ENCODE data around the gene TSFM.

The TSFM gene

GRCh38 chr12:57780284-57780897 is 2.2 kb upstream of the TSFM start:
- DNase-seq, result no peak

- peak; percentile 56 to 57 for DNase-seq
Observed at GRCh38 chr12:57781244-57781643, 1.3 kb upstream of the TSFM start.

DNA sequence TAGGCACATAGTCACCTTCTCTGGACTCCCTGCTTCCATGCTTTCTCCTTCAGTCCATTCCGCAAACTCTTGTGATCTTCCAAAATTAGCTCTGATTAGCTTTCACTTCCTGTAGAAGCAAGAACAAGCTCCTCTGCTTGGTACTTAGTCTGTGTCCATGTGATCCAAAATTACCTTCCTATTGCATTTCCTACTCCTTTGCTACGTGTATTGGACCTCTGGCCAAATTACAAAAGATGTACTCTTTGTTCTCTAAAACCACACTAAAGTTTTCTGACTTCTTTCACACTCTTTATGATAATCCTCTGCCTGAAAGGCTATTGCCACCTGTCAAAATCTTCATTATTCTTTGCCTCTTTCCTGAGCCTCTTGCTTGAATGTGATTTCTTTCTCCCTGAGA is 786 bp upstream of the TSFM start:
- no peak for DNase-seq

GRCh38 chr12:57782243-57782607 is 362 bp upstream of the TSFM start:
- DNase-seq, result no peak

GRCh38 chr12:57783466-57783801 is 847 bp downstream of the TSFM start:
- no peak for DNase-seq

DNA sequence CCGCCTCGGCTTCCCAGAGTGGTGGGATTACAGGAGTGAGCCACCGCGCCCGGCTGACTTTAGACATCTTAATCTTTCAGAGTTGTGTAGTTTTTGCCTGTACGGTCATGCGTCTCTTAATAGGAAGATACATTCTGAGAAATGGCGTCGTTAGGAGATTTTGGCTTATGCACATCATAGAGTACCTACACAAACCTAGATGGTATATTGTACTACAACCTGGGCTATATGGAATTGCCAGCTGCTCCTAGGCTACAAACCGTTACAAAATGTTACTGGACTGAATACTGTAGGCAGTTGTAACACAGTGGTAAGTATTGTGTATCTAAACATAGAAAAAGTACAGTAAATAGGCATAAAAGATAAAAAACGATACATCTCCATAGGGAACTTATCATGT is 1.3 kb downstream of the TSFM start:
- DNase-seq, result no peak

GRCh38 chr12:57793920-57794319 is 11.3 kb downstream of the TSFM start:
- DNase-seq, result peak; percentile 45 to 50

DNA sequence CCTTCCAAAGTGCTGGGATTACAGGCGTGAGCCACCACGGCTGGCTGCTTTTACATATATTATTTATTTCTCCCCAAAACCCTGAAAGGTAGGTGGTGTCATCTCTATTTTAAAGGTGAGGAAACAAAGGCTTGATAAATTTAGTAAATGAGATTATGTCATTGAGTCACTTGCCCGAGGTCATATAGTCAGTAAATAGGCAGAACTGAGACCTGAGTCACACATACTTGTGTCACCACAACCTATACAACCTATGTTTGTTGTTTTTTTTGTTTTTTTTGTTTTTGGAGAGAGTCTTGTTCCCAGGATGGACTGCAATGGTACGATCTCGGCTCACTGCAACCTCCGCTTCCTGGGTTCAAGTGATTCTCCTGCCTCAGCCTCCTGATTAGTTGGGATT is 12.8 kb downstream of the TSFM start:
- DNase-seq, result no peak

DNA sequence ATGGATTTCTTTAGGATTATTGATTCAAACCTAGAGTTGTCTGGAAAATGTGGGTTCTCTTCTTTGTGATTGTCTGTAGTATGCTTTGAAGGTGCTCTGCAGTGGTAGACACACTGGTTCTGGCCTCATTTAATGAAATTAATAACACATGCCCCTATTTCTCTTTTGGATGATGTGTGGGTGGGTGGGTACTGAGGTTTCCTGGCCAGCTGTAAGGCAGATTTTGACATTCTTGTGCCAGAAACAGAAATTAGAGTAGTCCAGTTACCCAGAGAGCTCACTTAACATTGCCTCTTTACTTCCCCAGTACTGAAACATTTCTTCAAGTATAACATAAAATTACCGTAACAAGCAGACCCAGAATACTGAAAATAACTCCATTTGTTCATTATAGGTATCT is 14.4 kb downstream of the TSFM start:
- peak in 1 of 2 donors; percentile 18 for DNase-seq

- peak; percentile 57 to 70 for DNase-seq
Observed at GRCh38 chr12:57797933-57798332, 15.3 kb downstream of the TSFM start.

GRCh38 chr12:57800965-57801364 is 18.4 kb downstream of the TSFM start:
- no peak for DNase-seq

DNA sequence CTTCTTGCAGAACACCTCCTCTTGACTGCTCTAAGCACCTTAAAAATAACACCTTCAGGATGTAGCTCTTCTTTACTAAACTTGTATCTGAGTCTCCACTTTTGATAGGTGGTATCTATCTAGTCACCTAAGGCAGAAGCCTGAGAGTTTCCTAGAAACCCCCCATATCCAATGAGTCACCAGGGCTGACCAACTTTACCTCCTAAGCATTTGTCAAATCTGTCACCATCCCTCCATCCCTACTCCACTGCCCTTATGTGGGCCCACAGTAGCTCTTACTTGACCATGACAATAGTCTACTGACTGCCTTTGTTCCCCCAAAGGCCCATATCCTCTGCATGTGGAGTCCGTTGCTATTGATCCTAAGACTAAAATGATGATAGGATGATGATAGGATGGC is 20.0 kb downstream of the TSFM start:
- DNase-seq, result no peak

- peak; percentile 37 to 45 for DNase-seq
Observed at GRCh38 chr12:57803319-57803893, 20.8 kb downstream of the TSFM start.

GRCh38 chr12:57806677-57807076 is 24.1 kb downstream of the TSFM start:
- no peak for DNase-seq

GRCh38 chr12:57807285-57807684 is 24.7 kb downstream of the TSFM start:
- no peak for DNase-seq

GRCh38 chr12:57808351-57808750 is 25.8 kb downstream of the TSFM start:
- DNase-seq, result no peak

- no peak for DNase-seq
Observed at GRCh38 chr12:57809425-57809824, 26.8 kb downstream of the TSFM start.

- DNase-seq, result no peak
Observed at GRCh38 chr12:57810450-57810849, 27.9 kb downstream of the TSFM start.

GRCh38 chr12:57811028-57811755 is 28.6 kb downstream of the TSFM start:
- DNase-seq, result no peak

DNA sequence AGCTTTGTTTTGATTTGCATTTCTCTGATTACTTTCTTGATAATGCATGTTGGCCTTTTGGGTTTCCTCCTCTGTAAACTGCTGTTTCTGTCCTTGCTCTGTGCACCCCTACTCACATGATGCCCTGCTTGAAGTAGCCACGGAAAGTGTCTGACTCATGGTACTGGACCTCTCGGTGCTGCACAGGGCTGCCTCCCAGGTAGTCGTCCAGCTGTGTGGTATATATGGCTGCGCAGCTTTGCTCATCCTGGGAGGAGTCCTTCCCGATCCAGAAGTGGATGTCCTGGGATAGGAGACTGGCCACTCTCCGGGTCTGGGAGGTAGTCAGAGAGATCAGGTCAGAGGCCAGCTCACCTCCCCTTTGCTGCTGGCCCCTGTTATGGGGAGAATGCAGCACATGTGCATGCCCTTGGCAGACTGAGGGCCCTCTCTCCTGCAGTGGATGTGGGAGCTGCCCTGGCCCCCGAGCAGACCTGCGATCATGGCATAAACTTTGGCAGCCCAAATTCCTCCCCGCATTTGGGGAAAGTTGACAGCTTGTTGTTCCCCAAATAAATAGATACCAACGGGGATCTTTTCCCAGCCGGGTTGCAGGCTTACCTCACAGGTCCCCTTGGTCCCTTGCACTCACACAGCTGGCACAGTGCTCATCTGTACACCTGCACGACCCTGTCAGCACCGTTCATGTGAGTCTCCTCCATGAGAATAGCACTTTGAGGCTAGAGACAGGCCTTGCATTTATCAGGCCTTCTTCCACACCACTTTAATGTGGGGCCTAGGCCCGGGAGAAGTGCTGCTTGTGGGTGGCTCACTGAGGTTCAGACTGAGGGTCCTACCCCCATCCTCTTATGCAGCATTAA is 30.8 kb downstream of the TSFM start:
- DNase-seq, result no peak

- no peak for DNase-seq
Observed at GRCh38 chr12:57813971-57814772, 31.6 kb downstream of the TSFM start.

DNA sequence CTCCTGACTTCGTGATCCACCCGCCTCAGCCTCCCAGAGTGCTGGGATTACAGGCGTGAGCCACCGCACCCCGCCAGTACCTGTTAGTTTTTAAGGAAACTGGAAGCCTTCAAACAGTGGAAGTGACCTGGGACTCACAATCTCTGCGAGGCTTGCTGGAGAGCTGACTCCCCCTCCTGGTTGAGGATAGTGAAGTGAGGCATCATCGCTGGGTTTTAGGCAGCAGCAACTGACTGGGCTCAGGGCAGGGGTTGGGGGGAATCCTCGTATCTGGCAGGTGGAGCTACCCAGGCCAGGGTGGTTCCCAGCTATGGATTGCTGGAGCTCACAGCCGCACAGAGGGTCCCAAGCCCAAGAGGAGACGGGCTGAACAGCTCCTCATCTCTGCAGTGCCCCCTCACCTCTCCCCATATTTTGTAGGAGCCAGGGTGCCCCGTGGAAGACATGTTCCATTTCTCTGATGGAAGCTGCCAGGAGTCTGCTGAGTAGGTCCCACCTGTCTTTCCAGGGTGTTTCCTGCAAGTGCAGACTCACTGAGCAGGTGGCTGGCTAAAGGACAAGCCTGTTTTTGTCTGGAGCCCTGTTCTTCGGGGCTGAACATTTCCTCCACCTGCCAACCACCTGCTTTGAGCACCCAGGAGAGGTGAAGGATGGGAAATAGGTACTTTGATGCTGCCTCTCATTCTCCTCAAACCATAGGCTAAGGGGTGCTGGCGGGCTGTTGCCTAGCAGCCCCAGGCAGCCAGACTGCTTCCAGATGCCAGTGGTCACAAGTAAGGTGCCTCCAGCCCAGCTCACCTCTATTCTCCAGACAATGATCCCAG is 32.8 kb downstream of the TSFM start:
- no peak for DNase-seq
